ENCODE results near the gene GRB2.
"Not testable (repeated sequence)": the region's sequence is repeated elsewhere in the genome, so short reads cannot be mapped to it uniquely, and the experiment has no call there.

Gene GRB2

GRCh38 chr17:75280189-75280588 lies 125.3 kb downstream of the GRB2 start:
- DNase-seq (ENCODE audit: low spot score): not testable (repeated sequence)

- no peak for DNase-seq (ENCODE audit: low spot score)
Observed at GRCh38 chr17:75277664-75278071, 127.8 kb downstream of the GRB2 start.

GRCh38 chr17:75273977-75274708 lies 131.3 kb downstream of the GRB2 start:
- no peak for DNase-seq (ENCODE audit: low spot score)

- DNase-seq (ENCODE audit: low spot score): no peak
Observed at GRCh38 chr17:75272848-75273184, 132.7 kb downstream of the GRB2 start.

- no peak for DNase-seq (ENCODE audit: low spot score)
Observed at GRCh38 chr17:75271955-75272847, 133.3 kb downstream of the GRB2 start.

GRCh38 chr17:75271233-75271954 lies 134.1 kb downstream of the GRB2 start:
- DNase-seq (ENCODE audit: low spot score): peak; percentile 82

GRCh38 chr17:75270966-75271232 lies 134.6 kb downstream of the GRB2 start, which contains the start of gene MIF4GD:
TSS of gene MIF4GD (minus strand) at chr17:75271231. CDS start at chr17:75270195, 1,036 bp downstream.
- no peak for DNase-seq (ENCODE audit: low spot score)

- DNase-seq (ENCODE audit: low spot score): peak; percentile 57
Observed at GRCh38 chr17:75270218-75270965, 135.1 kb downstream of the GRB2 start.

GRCh38 chr17:75269844-75270217 lies 135.6 kb downstream of the GRB2 start:
- DNase-seq (ENCODE audit: low spot score): no peak

All from COLO829 (cell line).